Sigmoid colon (tissue), 7 donors: ENCODE measurements around the gene RABGAP1. TPM values are rescaled to one million over a fixed set of nuclear protein-coding genes. Genes with fewer than 3 reads are reported as not detected.

ENCODE experiments used
- DNase-seq: peaks from one replicate; pipeline ENCODE4 v3.0.0-alpha.2; 2019
- H3K27ac ChIP-seq, 4 donors: fragments of 200-600 bp; sonication (generic); one replicate each; pipeline ENCODE4 v1.5.1; 2016 to 2019; ENCODE audit warnings: mild to moderate bottlenecking in 1 of 4
- H3K27me3 ChIP-seq, 3 donors: fragments of 200-600 bp; sonication (generic); one replicate each; pipeline ENCODE4 v1.5.1; 2019; ENCODE audit warnings: mild to moderate bottlenecking in 1 of 3
- H3K36me3 ChIP-seq, 4 donors: fragments of 200-600 bp; sonication (generic); one replicate each; pipeline ENCODE4 v1.5.1; 2016 to 2019
- H3K4me1 ChIP-seq, 4 donors: fragments of 200-600 bp; sonication (generic); one replicate each; pipeline ENCODE4 v1.5.1; 2017 to 2019
- H3K4me3 ChIP-seq, 4 donors: fragments of 200-600 bp; sonication (generic); one replicate each; pipeline ENCODE4 v1.5.1; 2017 to 2019; ENCODE audit warnings: mild to moderate bottlenecking in 2 of 4, moderate library complexity in 1 of 4
- H3K9me3 ChIP-seq, 4 donors: fragments of 200-600 bp in 3 of 4; sonication (generic) in 3 of 4; one replicate each; pipeline versions ENCODE4 v1.5.1 to v1.6.1; 2013 to 2019
- EP300 ChIP-seq, 4 donors: sonication (generic); formaldehyde crosslinking; IDR thresholded peaks; one replicate each; pipeline ENCODE4 v1.6.1; 2017; ENCODE audit warnings: antibody characterized with exemption in 4 of 4
- POLR2A ChIP-seq, 2 donors: fragments of 450-650 bp; IDR thresholded peaks; one replicate each; pipeline ENCODE4 v1.6.1; 2016; ENCODE audit warnings: antibody characterized with exemption in 2 of 2, mild to moderate bottlenecking in 2 of 2, moderate library complexity in 2 of 2
- POLR2AphosphoS5 ChIP-seq, 4 donors: sonication (generic); formaldehyde crosslinking; IDR thresholded peaks; one replicate each; pipeline ENCODE4 v1.6.1; 2017; ENCODE audit warnings: antibody characterized with exemption in 4 of 4
- WGBS, 2 donors: extraction: QIAGEN DNeasy Blood & Tissue Kit; methylation state at CpG; one replicate each; pipeline ENCODE4 v1.1.7; 2013; 5-methylcytosine and 5-hydroxymethylcytosine counted together
- intact Hi-C: fragments of 100-400 bp; cut with DNase I; formaldehyde crosslinking; loops from one replicate; pipeline ENCODE4 v1.15.1; 2023
- polyA plus RNA-seq, 3 donors: library from polyadenylated mRNA; stranded (reverse); fragments of 200-250 nt; gene quantifications; one replicate each; pipeline ENCODE4 v1.2.3, GENCODE V29; 2013
- total RNA-seq, 4 donors: library from RNA; depleted of rRNA; stranded (reverse); fragments of >200 nt; gene quantifications; one replicate each; pipeline ENCODE4 v1.1.0, GENCODE V29; 2016
- TF ChIP-seq, protein P1 (sequence below), 4 experiments: fragments of 450-650 bp in 3 of 4; fragments of 200-600 bp in 1 of 4; IDR thresholded peaks; one replicate each; pipeline ENCODE4 v1.5.1; 2016 to 2019; ENCODE audit warnings: antibody characterized with exemption in 4 of 4, mild to moderate bottlenecking in 3 of 4, moderate library complexity in 2 of 4
- donor health status: healthy with polysubstance abuse.
- donor health status: Bipolar disorder and iron deficiency.
- donor health status: healthy.

The RABGAP1 gene
- total and polyA plus RNA-seq, 7 donors: 12.5 to 110 (median 90.6) TPM

DNA sequence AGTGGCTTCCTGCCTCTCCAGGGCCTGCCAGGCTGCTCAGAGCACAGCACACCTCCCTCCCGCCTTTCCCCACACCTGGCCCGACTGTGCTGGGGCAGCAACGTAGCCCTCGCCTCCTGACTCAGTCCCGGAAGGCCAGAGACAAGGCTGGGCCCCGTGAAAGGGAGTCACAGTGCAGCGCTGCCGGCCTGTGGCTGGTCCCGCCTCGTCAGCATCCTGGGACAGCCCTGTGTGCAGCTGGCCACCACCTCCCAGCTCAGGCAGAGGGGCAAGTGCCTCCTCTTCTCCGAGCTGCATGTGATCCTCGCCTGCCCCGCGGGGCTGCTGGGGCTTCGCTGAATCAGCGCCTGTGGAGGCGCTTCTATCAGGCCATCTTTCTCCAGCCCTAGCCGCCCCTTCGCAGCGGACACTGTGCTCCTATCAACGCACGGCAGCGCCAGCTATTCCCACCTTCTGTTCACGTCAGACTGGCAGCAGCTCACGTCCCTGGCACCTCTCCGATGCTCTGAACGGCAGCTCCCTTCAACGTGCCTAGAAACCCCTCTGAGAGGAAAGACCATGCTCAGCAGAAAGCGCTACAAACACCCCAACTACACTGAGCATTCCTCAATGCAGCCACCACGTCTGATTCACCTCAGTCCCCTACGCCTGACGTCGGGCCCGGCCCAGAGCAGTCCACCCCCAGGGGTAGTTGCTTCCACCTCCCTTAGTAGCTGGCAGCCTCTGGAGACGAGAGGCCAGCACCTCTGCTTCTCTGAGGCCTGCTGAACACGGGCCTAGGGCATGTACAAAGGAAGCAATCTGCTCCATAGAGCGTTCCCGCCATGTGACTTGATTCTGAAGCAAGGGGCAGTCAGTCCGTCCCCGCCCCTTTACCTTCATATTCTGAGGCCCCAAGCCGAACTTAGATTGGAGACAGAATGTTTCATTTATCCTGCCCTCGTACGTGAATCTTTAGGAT lies 171.5 kb downstream of the RABGAP1 start:
- WGBS, 2 donors: 70 to 74% methylated on average over 43 of the region's 43 CpGs
- intact Hi-C loops: no loop called here
- Histone ChIP-seq H3K27ac (peak overlapping the region in 2 of 4 donors; percentile 1 to 23), H3K4me3 (no peak overlapping the region), H3K4me1 (peaks cover 0 to 22% (median 20%) of the 10 kb centered on the region in 4 donors), H3K27me3 (no peaks in the 10 kb centered on the region), H3K36me3 (peaks cover 0 to 34% (median 9%) of the 10 kb centered on the region in 4 donors), H3K9me3 (no peaks in the 10 kb centered on the region)
- no peak for DNase-seq
- no peak for TF ChIP-seq EP300 (IDR thresholded peaks at IDR 0.05)
- TF ChIP-seq POLR2AphosphoS5 (IDR thresholded peaks at IDR 0.05): peak in 1 of 4 donors; percentile 28
- no peak for TF ChIP-seq POLR2A (IDR thresholded peaks at IDR 0.05)

DNA sequence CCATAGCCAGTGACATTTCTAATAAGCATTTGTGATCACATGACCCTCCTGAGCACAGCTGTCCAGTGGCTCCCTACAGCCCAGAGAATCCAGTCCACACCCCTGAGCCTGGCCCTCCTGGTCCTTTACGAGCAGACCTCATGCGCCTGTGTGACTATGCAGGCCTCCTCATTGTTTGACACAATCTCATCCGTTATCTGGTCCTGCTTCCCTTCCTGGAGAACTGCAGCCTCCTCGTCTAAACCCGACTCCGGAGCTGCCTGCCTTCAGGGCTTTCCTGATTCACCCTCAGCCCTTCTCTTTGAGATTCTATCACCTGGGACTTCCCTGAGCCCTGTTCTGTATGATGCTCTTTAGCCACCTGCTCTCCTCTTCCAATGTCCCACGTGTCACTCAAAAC lies 172.4 kb downstream of the RABGAP1 start:
- 88% methylated on average over 7 of the region's 7 CpGs for WGBS, 2 donors
- no peak for DNase-seq
- H3K4me1 ChIP-seq: peaks cover 0 to 31% (median 28%) of the 10 kb centered on the region in 4 donors
- H3K36me3 ChIP-seq: peaks cover 0 to 25% (median 6%) of the 10 kb centered on the region in 4 donors
- H3K27ac ChIP-seq: no peak overlapping the region
- intact Hi-C loops: no loop called here
- no peaks in the 10 kb centered on the region for H3K9me3 ChIP-seq
- TF ChIP-seq POLR2AphosphoS5 (IDR thresholded peaks at IDR 0.05) (no peak), EP300 (IDR thresholded peaks at IDR 0.05) (no peak), POLR2A (IDR thresholded peaks at IDR 0.05) (no peak)
- TF ChIP-seq, protein P1, sequence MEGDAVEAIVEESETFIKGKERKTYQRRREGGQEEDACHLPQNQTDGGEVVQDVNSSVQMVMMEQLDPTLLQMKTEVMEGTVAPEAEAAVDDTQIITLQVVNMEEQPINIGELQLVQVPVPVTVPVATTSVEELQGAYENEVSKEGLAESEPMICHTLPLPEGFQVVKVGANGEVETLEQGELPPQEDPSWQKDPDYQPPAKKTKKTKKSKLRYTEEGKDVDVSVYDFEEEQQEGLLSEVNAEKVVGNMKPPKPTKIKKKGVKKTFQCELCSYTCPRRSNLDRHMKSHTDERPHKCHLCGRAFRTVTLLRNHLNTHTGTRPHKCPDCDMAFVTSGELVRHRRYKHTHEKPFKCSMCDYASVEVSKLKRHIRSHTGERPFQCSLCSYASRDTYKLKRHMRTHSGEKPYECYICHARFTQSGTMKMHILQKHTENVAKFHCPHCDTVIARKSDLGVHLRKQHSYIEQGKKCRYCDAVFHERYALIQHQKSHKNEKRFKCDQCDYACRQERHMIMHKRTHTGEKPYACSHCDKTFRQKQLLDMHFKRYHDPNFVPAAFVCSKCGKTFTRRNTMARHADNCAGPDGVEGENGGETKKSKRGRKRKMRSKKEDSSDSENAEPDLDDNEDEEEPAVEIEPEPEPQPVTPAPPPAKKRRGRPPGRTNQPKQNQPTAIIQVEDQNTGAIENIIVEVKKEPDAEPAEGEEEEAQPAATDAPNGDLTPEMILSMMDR (IDR thresholded peaks at IDR 0.05): no peak
- H3K27me3 ChIP-seq: no peaks in the 10 kb centered on the region
- H3K4me3 ChIP-seq: no peak overlapping the region

DNA sequence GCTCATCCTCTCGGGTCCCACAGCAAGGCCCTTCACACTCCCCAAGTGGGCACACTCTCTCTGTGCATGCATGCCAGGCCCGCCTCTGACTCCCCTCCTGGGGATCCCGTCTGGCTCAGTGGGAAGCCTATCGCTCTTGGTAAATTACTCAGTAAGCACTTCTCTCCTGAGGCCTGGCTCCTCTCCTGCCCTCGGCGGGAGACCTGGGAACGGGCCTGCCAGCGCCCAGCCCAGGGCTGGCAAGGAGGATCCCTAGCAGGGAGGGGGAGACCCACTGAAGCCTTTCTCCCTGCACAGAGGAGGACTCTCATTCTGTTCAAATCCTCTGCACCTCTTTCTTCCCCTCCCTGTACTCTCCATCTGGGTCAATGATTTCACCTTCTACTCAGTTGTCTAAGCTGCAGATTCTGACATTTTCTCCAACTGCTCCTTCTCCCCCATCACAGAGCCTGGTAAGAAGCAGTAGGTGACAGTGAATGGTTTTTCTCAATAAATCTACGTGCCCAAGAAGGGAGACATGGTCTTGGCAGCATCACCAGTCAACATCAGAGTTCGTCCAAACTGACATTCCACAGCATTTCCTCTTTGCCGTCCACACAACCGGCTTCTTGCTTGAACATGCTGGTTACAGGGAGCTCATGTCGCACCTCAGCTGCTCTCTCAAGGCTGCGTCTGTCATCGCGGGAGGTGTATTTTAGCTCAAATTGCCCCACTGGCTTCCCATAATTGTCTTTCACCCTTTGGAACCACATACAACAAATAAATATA lies 174.5 kb downstream of the RABGAP1 start:
- Histone ChIP-seq H3K4me3 (no peak overlapping the region), H3K36me3 (peaks cover 0 to 4% (median 0%) of the 10 kb centered on the region in 4 donors), H3K4me1 (peaks cover 0 to 51% (median 43%) of the 10 kb centered on the region in 4 donors), H3K27ac (no peak overlapping the region), H3K9me3 (no peaks in the 10 kb centered on the region), H3K27me3 (no peaks in the 10 kb centered on the region)
- intact Hi-C loops: no loop called here
- DNase-seq: no peak
- TF ChIP-seq, protein P1 (IDR thresholded peaks at IDR 0.05): no peak
- TF ChIP-seq EP300 (IDR thresholded peaks at IDR 0.05) (no peak), POLR2AphosphoS5 (IDR thresholded peaks at IDR 0.05) (peak in 1 of 4 donors; percentile 37), POLR2A (IDR thresholded peaks at IDR 0.05) (no peak)
- WGBS, 2 donors: 95 to 96% methylated on average over 16 of the region's 16 CpGs

DNA sequence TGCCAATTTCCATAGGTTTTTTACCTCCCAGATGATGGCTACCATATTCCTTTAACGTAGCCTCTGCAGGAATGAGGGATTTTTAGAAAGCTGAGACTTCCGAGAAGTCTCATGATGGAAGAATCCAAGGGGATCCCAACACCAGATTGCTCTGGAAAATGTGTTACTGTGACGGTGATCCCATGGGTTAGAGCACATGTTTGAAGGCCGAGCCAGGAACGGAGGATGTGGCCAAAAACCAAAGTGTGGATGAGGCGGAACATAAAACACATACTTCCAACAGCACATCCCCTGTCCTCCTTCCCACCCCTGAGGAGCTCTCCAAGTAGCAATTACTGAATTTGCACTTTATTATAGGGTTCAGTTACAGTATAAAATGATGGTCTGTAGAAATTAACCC lies 175.2 kb downstream of the RABGAP1 start:
- intact Hi-C loops: no loop called here
- Histone ChIP-seq H3K27ac (no peak overlapping the region), H3K27me3 (no peaks in the 10 kb centered on the region), H3K4me3 (no peak overlapping the region), H3K9me3 (no peaks in the 10 kb centered on the region), H3K36me3 (no peaks in the 10 kb centered on the region), H3K4me1 (peaks cover 0 to 58% (median 50%) of the 10 kb centered on the region in 4 donors)
- 98% methylated on average over 6 of the region's 6 CpGs for WGBS, 2 donors
- DNase-seq: no peak
- TF ChIP-seq POLR2AphosphoS5 (IDR thresholded peaks at IDR 0.05) (no peak), POLR2A (IDR thresholded peaks at IDR 0.05) (no peak), EP300 (IDR thresholded peaks at IDR 0.05) (no peak)
- TF ChIP-seq, protein P1 (IDR thresholded peaks at IDR 0.05): no peak

DNA sequence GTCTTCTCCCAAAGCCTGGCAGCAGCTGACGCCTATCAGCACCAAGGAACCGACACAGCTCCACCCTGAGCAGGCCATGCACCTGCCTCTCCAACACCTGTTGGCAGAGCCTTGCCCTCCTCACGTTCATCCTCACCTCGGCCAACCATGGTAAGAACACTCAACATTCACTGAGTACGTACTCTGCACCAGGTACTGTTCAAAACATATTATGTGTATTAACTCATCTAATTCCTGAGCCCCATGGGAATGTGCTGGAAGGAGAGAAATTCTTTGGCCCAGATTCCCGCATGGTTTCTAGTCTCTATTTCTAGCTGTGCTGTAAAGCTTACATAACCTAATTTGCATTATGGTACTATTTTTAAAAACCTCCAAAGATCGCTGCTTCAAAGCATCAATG lies 178.7 kb downstream of the RABGAP1 start:
- intact Hi-C loops: no loop called here
- no peak for TF ChIP-seq EP300 (IDR thresholded peaks at IDR 0.05)
- TF ChIP-seq, protein P1 (IDR thresholded peaks at IDR 0.05): no peak
- TF ChIP-seq POLR2AphosphoS5 (IDR thresholded peaks at IDR 0.05): no peak
- no peak for TF ChIP-seq POLR2A (IDR thresholded peaks at IDR 0.05)
- no peaks in the 10 kb centered on the region for H3K9me3 ChIP-seq
- no peaks in the 10 kb centered on the region for H3K36me3 ChIP-seq
- H3K4me1 ChIP-seq: peaks cover 0 to 59% (median 49%) of the 10 kb centered on the region in 4 donors
- H3K27me3 ChIP-seq: no peaks in the 10 kb centered on the region
- peak overlapping the region in 3 of 4 donors; percentile 61 to 66 (median 63) for H3K27ac ChIP-seq
- no peak overlapping the region for H3K4me3 ChIP-seq
- 44 to 78% methylated on average over 7 of the region's 7 CpGs for WGBS, 2 donors
- no peak for DNase-seq
